ENCODE results near the gene PSORS1C2.

Gene PSORS1C2

DNA sequence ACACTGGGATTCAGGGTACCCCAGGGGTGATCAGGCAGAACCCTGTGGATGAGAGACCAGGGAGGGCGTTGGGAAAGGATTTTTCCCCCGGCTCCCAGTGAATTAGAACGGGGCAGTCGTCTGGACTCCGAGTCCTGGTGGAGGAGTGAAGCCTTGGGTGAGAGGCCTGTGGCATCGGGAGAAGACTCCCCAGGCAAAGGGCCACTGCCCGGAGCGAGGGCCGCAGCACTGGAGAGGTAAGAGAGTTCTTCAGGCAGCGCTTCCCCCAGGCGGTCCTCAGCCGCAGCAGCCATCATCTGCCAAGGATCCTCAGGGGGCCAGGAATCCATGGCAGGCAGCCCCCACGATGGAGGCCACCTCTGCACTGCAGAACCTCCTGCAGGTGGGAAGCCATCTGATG lies 27.2 kb downstream of the PSORS1C2 start:
- no peak for DNase-seq

DNA sequence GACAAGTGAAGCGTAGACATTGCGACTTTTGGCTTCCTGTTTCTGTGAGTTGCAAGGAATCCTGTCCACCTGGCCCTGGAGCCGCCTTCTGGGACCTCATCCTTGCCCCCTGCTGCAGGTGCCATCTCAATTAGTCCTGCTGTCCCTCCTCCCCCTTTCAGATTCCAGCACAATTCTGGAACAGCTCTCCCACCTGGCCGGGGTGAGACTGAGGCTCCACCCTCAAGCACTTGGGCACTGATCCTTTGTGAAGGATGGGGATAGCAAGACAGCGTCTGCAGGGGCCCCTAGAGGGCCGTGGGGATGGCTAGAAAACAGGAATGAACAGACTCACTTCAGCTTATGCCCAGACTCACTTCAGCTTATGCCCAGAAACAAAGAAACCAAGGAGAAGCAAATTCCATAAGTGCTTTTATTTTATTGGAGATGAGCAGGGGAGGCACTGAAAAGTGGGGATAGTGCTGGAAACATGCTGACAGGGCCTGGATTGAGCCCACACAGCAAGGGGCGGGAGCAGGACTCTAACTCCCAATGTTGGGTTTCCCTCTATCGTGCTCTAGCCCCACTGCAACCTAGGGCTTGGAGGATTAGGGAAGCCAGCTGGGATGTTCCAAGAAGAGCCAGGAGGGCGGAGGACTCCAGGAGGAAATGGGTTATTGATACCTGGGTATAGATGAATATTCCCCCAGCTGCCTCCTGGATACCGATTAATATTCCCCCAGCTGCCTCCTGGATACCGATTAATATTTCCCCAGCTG lies 27.9 kb downstream of the PSORS1C2 start:
- no peak for DNase-seq

DNA sequence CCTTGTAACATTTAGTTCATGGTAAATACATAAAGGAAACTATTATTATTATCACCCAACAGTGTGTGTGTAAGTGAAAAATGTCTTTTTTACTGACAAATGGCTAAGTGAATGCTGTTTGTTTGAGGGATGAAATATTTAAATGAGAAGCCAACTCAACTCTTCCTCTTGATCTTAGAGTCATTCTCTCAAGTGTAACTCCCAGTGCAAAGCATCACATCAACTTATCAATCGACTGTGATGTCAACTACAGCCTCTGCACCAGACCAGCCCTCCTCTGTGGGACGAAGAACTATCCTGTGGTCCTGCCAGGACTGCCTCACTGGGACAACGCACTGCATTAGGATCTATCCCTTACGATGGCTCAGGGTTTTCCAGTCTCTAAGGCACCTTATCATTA lies 31.8 kb downstream of the PSORS1C2 start:
- no peak for DNase-seq

DNA sequence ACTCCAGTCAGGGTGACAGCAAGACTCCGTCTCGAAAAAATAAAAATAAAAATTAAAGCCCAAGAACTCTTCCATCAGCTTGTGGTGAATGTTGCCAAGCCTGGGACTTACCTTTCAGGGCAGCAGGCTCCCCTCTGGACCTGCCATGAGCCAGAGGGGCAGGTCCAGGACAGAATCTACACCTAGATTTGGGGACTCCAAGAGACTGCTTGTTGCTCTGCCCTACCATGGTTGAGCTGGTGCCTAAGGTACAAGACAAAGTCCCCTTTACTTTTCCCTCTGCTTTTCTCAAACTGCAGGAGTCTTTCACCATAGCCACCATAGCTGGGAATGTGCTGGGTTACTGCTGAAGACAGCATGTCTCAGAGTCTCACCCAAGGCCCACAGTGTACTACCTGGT lies 35.7 kb downstream of the PSORS1C2 start:
- no peak for DNase-seq

GRCh38 chr6:31098449-31098938 lies 40.4 kb downstream of the PSORS1C2 start:
- DNase-seq, result no peak

DNA sequence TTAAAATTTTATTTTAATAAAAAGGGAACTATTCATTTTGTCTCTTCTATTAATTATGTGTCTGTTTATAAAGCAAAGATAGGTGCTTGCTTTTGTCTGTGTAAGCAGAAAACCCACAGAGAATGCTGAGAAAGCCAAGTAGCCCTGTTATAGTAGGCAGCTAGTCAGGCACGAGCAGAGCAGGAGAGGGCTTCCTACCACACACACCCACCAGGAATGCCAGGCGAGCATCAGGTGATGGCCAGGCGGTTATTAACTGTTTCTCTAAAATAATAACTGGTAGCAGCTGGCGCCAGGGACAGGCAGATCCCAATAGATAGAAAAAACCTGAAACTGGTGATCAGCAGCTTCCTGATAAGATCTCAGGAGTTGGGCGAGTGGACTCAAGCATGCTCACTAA lies 42.2 kb downstream of the PSORS1C2 start:
- DNase-seq, result no peak

DNA sequence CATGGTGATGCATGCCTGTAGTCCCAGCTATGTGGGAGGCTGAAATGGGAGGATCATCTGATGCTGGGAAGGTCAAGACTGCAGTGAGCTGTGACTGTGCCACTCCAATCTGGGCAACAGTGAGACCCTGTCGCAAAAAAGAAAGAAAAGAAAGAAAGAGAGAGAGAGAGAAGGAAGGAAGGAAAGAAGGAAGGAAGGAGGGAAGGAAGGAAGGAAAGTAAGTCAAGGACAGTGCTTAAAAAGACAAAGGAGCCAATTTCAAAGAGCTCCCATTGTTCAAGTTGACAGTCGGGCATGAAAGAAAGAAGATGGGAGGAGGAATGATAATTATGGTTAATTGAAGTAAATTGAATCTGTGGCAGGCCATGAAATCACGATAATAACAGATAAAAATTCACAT lies 42.7 kb downstream of the PSORS1C2 start:
- no peak for DNase-seq

GRCh38 chr6:31094389-31094881 lies 44.4 kb downstream of the PSORS1C2 start:
- no peak for DNase-seq

DNA sequence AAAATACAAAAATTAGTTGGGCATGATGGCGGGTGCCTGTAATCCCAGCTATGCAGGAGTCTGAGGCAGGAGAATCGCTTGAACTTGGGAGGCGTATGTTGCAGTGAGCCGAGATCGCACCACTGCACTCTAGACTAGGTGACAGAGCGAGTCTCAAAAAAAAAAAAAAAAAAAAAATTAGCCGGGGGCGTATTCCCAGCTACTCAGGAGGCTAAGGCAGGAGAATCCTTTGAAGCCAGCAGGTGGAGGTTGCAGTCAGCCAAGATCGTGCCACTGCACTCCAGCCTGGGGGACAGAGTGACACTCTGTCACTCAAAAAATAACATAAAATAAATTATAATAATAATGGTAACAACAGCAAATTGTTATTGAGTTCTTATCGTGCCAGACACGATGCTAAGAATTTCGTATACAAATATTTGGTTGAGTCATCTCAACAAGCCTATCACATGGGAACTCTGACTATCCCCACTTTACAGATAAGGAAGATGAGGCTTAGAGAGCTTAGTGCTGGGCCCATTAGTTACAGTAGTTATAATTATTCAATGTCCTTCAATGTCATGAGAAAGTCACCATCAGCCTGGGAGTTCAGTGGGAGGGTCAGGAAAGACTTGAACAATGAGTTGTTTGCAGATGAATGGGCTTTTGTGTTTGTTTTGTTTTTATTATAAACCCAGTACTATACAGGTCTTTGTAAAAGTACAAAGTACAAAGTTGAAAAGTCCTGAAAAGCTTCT lies 45.9 kb downstream of the PSORS1C2 start:
- no peak for DNase-seq

GRCh38 chr6:31092238-31092637 lies 46.6 kb downstream of the PSORS1C2 start:
- no peak for DNase-seq

- no peak for DNase-seq
These were observed 47.2 kb downstream of the PSORS1C2 start for GRCh38 chr6:31091680-31092079.

GRCh38 chr6:31090973-31091364 lies 47.9 kb downstream of the PSORS1C2 start:
- no peak for DNase-seq

GRCh38 chr6:31090275-31090972 lies 48.4 kb downstream of the PSORS1C2 start:
- DNase-seq, result no peak

Measured in NCI-H1436 treated with DMSO at 0.1 percent for 48 hours (cell line).